Liver (tissue), 9 donors: ENCODE measurements around the gene RADIL. TPM values are rescaled to one million over a fixed set of nuclear protein-coding genes. Genes with fewer than 3 reads are reported as not detected.

Experiments
- DNase-seq: peaks from one replicate; pipeline ENCODE4 v3.0.0-alpha.2; 2017; ENCODE audit warnings: low spot score
- H3K27ac ChIP-seq, 2 donors: one replicate each; pipeline ENCODE4 v1.7.0; 2013; ENCODE audit warnings: inconsistent platforms in 2 of 2, low read length in 2 of 2, control low read depth in 1 of 2, low read depth in 1 of 2, mild to moderate bottlenecking in 1 of 2
- H3K27me3 ChIP-seq, 4 donors: one replicate each; pipeline versions ENCODE4 v1.6.1 to v1.7.0; 2013; ENCODE audit warnings: low read length in 3 of 4, inconsistent platforms in 1 of 4, mild to moderate bottlenecking in 1 of 4, moderate library complexity in 1 of 4; ENCODE audit not compliant: control insufficient read depth in 4 of 4, insufficient read depth in 4 of 4
- H3K36me3 ChIP-seq, 4 donors: one replicate each; pipeline versions ENCODE4 v1.6.1 to v1.7.0; 2013; ENCODE audit warnings: low read length in 3 of 4, mild to moderate bottlenecking in 3 of 4, low read depth in 1 of 4, moderate library complexity in 1 of 4; ENCODE audit not compliant: control insufficient read depth in 4 of 4, insufficient read depth in 3 of 4
- H3K4me1 ChIP-seq, 4 donors: one replicate each; pipeline versions ENCODE4 v1.6.1 to v1.7.0; 2013; ENCODE audit warnings: low read length in 3 of 4, mild to moderate bottlenecking in 3 of 4, moderate library complexity in 1 of 4; ENCODE audit not compliant: control insufficient read depth in 4 of 4, insufficient read depth in 4 of 4
- H3K4me3 ChIP-seq, 3 donors: one replicate each; pipeline versions ENCODE4 v1.6.1 to v1.7.0; 2013; ENCODE audit warnings: low read length in 3 of 3, control low read depth in 1 of 3, low read depth in 1 of 3, mild to moderate bottlenecking in 1 of 3
- H3K9ac ChIP-seq, 2 donors: one replicate each; pipeline ENCODE4 v1.7.0; 2013; ENCODE audit warnings: low read length in 2 of 2, mild to moderate bottlenecking in 2 of 2, moderate library complexity in 2 of 2, control low read depth in 1 of 2, low read depth in 1 of 2
- H3K9me3 ChIP-seq, 4 donors: one replicate each; pipeline versions ENCODE4 v1.6.1 to v1.7.0; 2013; ENCODE audit warnings: low read length in 3 of 4; ENCODE audit not compliant: control insufficient read depth in 4 of 4
- EGR1 ChIP-seq, 2 donors: IDR thresholded peaks; 2 replicates each; pipeline ENCODE4 v1.6.1; 2016 to 2018; ENCODE audit warnings: antibody characterized with exemption in 2 of 2, low read depth in 2 of 2
- FOXA1 ChIP-seq: IDR thresholded peaks from 2 replicates; pipeline ENCODE4 v1.6.1; 2016; ENCODE audit warnings: antibody characterized with exemption
- FOXA2 ChIP-seq: IDR thresholded peaks from 2 replicates; pipeline ENCODE4 v1.6.1; 2016; ENCODE audit warnings: antibody characterized with exemption
- GABPA ChIP-seq, 2 donors: IDR thresholded peaks in 1 of 2; conservative IDR thresholded peaks in 1 of 2; 2 replicates each; pipeline ENCODE4 v1.6.1; 2016; ENCODE audit warnings: antibody characterized with exemption in 2 of 2, mild to moderate bottlenecking in 1 of 2, moderate library complexity in 1 of 2
- HNF4A ChIP-seq, 2 donors: conservative IDR thresholded peaks; 2 replicates each; pipeline ENCODE4 v1.6.1; 2016; ENCODE audit warnings: antibody characterized with exemption in 2 of 2, mild to moderate bottlenecking in 2 of 2
- HNF4G ChIP-seq: IDR thresholded peaks from 2 replicates; pipeline ENCODE4 v1.6.1; 2016; ENCODE audit warnings: antibody characterized with exemption
- JUND ChIP-seq, 2 donors: IDR thresholded peaks; 2 replicates each; pipeline ENCODE4 v1.6.1; 2016; ENCODE audit warnings: antibody characterized with exemption in 2 of 2
- NR2F2 ChIP-seq: IDR thresholded peaks from 2 replicates; pipeline ENCODE4 v1.6.1; 2016; ENCODE audit warnings: antibody characterized with exemption
- RAD21 ChIP-seq, 2 donors: IDR thresholded peaks; 2 replicates each; pipeline ENCODE4 v1.6.1; 2016; ENCODE audit warnings: antibody characterized with exemption in 2 of 2, mild to moderate bottlenecking in 2 of 2
- RXRA ChIP-seq, 2 donors: IDR thresholded peaks; 2 replicates each; pipeline ENCODE4 v1.6.1; 2017 to 2018; ENCODE audit warnings: antibody characterized with exemption in 2 of 2, mild to moderate bottlenecking in 1 of 2
- SP1 ChIP-seq: IDR thresholded peaks from 2 replicates; pipeline ENCODE4 v1.6.1; 2018; ENCODE audit warnings: antibody characterized with exemption, mild to moderate bottlenecking
- TAF1 ChIP-seq: conservative IDR thresholded peaks from 2 replicates; pipeline ENCODE4 v1.6.1; 2016; ENCODE audit warnings: antibody characterized with exemption, mild to moderate bottlenecking
- YY1 ChIP-seq: IDR thresholded peaks from 2 replicates; pipeline ENCODE4 v1.6.1; 2016; ENCODE audit warnings: antibody characterized with exemption, mild to moderate bottlenecking
- WGBS: extraction: QIAGEN DNeasy Blood & Tissue Kit; methylation state at CpG from one replicate; pipeline ENCODE4 v1.1.7; 2013; 5-methylcytosine and 5-hydroxymethylcytosine counted together
- polyA plus RNA-seq, 2 donors: library from polyadenylated mRNA; stranded (reverse) in 1 of 2; unstranded in 1 of 2; fragments of 200-250 nt in 1 of 2; fragments of >200 nt in 1 of 2; fragmentation: Nextera tagmentation in 1 of 2; extraction: Ambion mirVana in 1 of 2; gene quantifications; one replicate each; pipeline versions ENCODE4 v1.2.1 to v1.2.3, GENCODE V29; 2013 to 2015
- total RNA-seq, 2 donors: library from RNA; depleted of rRNA; stranded (reverse); fragments of >200 nt; gene quantifications; one replicate each; pipeline ENCODE4 v1.2.3, GENCODE V29; 2014
- TF ChIP-seq, protein P1 (sequence below): fragments of 150-350 bp; IDR thresholded peaks from 2 replicates; pipeline ENCODE4 v1.5.1; 2017; ENCODE audit warnings: improper control_type of control experiment, low read depth, low read length; ENCODE audit not compliant: missing input control
- TF ChIP-seq, protein P2 (sequence below): IDR thresholded peaks from 2 replicates; pipeline ENCODE4 v1.6.1; 2016; ENCODE audit warnings: antibody characterized with exemption
- TF ChIP-seq, protein P3 (sequence below): IDR thresholded peaks from 2 replicates; pipeline ENCODE4 v1.6.1; 2016; ENCODE audit warnings: antibody characterized with exemption
- TF ChIP-seq, protein P4 (sequence below): IDR thresholded peaks from 2 replicates; pipeline ENCODE4 v1.6.1; 2016; ENCODE audit warnings: antibody characterized with exemption
- TF ChIP-seq, protein P5 (sequence below): IDR thresholded peaks from 2 replicates; pipeline ENCODE4 v1.6.1; 2016; ENCODE audit warnings: antibody characterized with exemption, mild to moderate bottlenecking
- donor health status: healthy.
- donor health status: healthy.
- donor health status: healthy.
- donor health status: healthy.
- donor health status: healthy.

RADIL gene
- total and polyA plus RNA-seq, 4 donors = 0.14 to 0.25 (median 0.21) TPM; not detected in 1

DNA sequence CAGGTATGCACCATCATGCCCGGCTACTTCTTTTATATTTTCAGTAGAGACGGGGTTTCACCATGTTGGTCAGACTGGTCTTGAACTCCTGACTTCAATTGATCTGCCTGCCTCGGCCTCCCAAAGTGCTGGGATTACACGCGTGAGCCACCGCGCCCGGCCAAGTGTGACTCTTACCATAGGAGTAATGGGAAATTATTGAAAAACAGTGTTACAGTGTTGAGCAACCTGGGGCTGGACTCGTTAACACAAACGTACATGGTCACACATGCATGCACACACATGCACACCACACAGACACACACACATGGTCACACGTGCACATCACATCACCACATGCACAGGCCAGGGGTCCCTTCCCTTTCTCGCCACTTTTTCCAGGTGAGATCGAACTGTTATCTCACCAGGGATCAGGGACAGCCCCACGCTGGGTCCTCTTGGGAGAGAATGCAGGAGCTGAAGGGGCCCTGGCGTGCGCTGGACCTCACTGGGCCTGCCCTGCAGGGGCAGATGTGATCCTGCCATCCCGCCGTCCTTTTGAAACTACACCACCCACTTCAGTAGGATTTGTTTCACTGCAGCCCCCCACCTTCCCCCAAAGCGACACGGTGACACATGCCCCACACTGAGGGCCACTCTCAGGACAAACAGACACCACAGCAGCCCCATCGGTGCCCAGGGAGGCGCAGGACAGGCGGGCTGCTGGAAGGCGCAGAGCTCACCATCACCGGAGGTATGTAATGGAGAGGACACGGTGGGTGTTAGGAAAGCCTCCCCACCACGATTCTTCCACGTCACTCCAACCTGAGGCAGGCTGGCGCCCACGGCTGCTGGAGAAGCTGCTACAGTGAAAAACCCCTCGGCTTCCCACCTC lies 10.2 kb downstream of the RADIL start:
- peaks cover 0 to 2% (median 0%) of the 10 kb centered on the region in 4 donors for H3K27me3 ChIP-seq

More for the DNA sequence above, 10.2 kb downstream of the RADIL start:
- Histone ChIP-seq H3K27ac (no peak overlapping the region), H3K4me1 (no peaks in the 10 kb centered on the region), H3K9ac (no peak overlapping the region), H3K36me3 (no peaks in the 10 kb centered on the region), H3K4me3 (no peak overlapping the region), H3K9me3 (peaks cover 0 to 9% (median 1%) of the 10 kb centered on the region in 4 donors)
- WGBS = 82% methylated on average over 31 of the region's 31 CpGs
- no peak for DNase-seq
- TF ChIP-seq HNF4A (conservative IDR thresholded peaks at IDR 0.05) = no peak
- no peak for TF ChIP-seq NR2F2
- no peak for TF ChIP-seq FOXA2
- TF ChIP-seq HNF4G = no peak
- TF ChIP-seq, protein P1, sequence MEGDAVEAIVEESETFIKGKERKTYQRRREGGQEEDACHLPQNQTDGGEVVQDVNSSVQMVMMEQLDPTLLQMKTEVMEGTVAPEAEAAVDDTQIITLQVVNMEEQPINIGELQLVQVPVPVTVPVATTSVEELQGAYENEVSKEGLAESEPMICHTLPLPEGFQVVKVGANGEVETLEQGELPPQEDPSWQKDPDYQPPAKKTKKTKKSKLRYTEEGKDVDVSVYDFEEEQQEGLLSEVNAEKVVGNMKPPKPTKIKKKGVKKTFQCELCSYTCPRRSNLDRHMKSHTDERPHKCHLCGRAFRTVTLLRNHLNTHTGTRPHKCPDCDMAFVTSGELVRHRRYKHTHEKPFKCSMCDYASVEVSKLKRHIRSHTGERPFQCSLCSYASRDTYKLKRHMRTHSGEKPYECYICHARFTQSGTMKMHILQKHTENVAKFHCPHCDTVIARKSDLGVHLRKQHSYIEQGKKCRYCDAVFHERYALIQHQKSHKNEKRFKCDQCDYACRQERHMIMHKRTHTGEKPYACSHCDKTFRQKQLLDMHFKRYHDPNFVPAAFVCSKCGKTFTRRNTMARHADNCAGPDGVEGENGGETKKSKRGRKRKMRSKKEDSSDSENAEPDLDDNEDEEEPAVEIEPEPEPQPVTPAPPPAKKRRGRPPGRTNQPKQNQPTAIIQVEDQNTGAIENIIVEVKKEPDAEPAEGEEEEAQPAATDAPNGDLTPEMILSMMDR = no peak
- TF ChIP-seq RAD21 (IDR thresholded peaks at IDR 0.05) = no peak
- TF ChIP-seq TAF1 = no peak
- no peak for TF ChIP-seq RXRA (IDR thresholded peaks at IDR 0.05)
- TF ChIP-seq YY1 = no peak
- TF ChIP-seq, protein P2, sequence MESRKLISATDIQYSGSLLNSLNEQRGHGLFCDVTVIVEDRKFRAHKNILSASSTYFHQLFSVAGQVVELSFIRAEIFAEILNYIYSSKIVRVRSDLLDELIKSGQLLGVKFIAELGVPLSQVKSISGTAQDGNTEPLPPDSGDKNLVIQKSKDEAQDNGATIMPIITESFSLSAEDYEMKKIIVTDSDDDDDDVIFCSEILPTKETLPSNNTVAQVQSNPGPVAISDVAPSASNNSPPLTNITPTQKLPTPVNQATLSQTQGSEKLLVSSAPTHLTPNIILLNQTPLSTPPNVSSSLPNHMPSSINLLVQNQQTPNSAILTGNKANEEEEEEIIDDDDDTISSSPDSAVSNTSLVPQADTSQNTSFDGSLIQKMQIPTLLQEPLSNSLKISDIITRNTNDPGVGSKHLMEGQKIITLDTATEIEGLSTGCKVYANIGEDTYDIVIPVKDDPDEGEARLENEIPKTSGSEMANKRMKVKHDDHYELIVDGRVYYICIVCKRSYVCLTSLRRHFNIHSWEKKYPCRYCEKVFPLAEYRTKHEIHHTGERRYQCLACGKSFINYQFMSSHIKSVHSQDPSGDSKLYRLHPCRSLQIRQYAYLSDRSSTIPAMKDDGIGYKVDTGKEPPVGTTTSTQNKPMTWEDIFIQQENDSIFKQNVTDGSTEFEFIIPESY = no peak
- TF ChIP-seq, protein P3, sequence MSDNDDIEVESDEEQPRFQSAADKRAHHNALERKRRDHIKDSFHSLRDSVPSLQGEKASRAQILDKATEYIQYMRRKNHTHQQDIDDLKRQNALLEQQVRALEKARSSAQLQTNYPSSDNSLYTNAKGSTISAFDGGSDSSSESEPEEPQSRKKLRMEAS = no peak
- TF ChIP-seq, protein P4, sequence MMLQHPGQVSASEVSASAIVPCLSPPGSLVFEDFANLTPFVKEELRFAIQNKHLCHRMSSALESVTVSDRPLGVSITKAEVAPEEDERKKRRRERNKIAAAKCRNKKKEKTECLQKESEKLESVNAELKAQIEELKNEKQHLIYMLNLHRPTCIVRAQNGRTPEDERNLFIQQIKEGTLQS = no peak
- TF ChIP-seq GABPA (IDR thresholded peaks at IDR 0.05 in 1 of 2, conservative IDR thresholded peaks at IDR 0.05 in 1 of 2) = no peak
- no peak for TF ChIP-seq FOXA1
- TF ChIP-seq, protein P5, sequence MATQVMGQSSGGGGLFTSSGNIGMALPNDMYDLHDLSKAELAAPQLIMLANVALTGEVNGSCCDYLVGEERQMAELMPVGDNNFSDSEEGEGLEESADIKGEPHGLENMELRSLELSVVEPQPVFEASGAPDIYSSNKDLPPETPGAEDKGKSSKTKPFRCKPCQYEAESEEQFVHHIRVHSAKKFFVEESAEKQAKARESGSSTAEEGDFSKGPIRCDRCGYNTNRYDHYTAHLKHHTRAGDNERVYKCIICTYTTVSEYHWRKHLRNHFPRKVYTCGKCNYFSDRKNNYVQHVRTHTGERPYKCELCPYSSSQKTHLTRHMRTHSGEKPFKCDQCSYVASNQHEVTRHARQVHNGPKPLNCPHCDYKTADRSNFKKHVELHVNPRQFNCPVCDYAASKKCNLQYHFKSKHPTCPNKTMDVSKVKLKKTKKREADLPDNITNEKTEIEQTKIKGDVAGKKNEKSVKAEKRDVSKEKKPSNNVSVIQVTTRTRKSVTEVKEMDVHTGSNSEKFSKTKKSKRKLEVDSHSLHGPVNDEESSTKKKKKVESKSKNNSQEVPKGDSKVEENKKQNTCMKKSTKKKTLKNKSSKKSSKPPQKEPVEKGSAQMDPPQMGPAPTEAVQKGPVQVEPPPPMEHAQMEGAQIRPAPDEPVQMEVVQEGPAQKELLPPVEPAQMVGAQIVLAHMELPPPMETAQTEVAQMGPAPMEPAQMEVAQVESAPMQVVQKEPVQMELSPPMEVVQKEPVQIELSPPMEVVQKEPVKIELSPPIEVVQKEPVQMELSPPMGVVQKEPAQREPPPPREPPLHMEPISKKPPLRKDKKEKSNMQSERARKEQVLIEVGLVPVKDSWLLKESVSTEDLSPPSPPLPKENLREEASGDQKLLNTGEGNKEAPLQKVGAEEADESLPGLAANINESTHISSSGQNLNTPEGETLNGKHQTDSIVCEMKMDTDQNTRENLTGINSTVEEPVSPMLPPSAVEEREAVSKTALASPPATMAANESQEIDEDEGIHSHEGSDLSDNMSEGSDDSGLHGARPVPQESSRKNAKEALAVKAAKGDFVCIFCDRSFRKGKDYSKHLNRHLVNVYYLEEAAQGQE = no peak
- TF ChIP-seq EGR1 (IDR thresholded peaks at IDR 0.05; ENCODE audit: low read depth in 2 of 2) = no peak
- TF ChIP-seq SP1 = no peak
- TF ChIP-seq JUND (IDR thresholded peaks at IDR 0.05) = no peak
